Measurements from ENCODE around the gene S100B.

S100B gene

GRCh38 chr21:46626975-46627501 lies 22.2 kb upstream of the S100B start:
- DNase-seq = no peak

DNA sequence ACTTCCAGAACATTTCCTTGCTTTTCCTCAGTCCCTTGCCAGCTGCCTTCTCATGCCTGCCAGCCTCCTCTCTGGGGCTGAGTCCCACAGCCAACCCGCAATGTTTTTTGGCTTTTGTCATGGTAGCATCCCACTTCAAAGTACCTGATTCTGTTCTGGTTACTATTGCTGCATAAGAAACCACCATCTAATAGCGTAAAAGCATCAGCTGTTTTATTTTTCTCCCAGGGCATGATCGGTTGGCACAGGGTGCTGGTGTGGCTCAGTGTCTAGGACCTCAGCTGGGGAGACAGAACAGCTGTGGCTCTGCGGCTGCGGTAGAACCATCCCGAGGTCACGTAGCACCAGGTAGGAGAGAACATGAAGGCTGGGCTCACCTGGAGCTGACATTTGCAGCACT lies 21.7 kb upstream of the S100B start:
- no peak for DNase-seq

- no peak for DNase-seq
Observed at GRCh38 chr21:46625759-46626158, 20.9 kb upstream of the S100B start.

- DNase-seq = no peak
Observed at GRCh38 chr21:46624050-46624449, 19.2 kb upstream of the S100B start.

DNA sequence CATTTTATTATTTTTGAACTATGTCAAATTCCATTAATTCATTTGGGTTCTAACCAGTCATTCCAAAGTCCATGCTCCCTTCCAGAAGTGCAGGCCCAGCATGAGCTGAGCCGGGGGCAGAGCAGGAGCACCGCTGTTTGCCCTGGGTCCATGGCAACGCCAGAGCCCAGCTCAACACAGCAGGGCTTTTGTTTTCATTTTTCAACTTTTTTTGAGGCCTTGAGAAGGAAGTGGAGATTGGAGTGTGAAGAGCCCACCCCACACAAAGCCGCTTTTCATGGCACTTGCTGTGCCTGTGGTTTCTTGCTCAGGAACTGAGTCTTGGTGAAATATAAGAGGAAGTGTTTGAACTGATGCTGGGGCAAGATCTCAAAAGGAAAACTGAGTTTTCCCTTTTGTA lies 17.3 kb upstream of the S100B start:
- DNase-seq = peak; percentile 84

- DNase-seq = no peak
Observed at GRCh38 chr21:46621457-46622182, 16.7 kb upstream of the S100B start.

- DNase-seq = no peak
Observed at GRCh38 chr21:46620846-46621245, 16.0 kb upstream of the S100B start.

GRCh38 chr21:46619846-46620245 lies 15.0 kb upstream of the S100B start:
- DNase-seq = no peak

- DNase-seq = no peak
Observed at GRCh38 chr21:46618738-46619379, 14.0 kb upstream of the S100B start.

GRCh38 chr21:46617267-46618051 lies 12.6 kb upstream of the S100B start:
- DNase-seq = no peak

- no peak for DNase-seq
Observed at GRCh38 chr21:46616656-46617055, 11.8 kb upstream of the S100B start.

DNA sequence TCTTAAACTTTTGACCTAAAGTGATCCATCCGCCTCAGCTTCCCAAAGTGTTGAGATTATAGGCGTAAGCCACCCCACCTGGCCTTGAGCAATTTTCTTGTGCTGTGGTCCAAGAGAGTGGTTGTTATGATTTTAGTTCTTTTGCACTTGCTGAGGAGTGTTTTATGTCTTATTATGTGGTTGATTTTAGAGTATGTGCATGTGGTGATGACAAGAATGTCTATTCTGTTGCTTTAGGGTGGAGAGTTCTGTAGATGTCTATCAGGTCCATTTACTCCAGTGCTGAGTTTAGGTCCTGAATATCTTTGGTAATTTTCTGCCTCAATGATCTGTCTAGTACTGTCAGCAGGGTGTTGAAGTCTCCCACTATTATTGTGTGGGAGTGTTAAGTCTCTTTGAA lies 11.2 kb upstream of the S100B start:
- no peak for DNase-seq

- DNase-seq = no peak
Observed at GRCh38 chr21:46613391-46613790, 8.5 kb upstream of the S100B start.

GRCh38 chr21:46610018-46610701 lies 5.3 kb upstream of the S100B start:
- DNase-seq = no peak

GRCh38 chr21:46608672-46609111 lies 3.8 kb upstream of the S100B start:
- DNase-seq = no peak

DNA sequence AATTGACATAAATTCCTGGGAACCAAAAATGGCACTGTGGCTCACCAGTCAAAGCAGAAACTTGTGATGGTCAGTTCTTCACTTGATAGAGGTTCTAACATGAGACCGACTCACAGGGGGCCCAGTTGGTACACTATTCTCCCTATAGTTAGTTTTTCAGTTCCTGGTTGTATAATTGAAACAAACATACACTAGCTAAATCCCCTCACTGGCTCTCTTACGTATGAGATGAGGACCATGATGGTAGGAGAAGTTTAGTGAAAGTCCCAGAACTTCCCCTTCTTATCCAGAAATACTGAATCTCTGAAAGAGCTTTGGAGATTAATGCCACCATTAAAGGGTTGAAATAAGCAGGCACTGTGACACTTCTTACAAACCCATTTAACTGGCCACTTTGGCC lies 2.8 kb upstream of the S100B start:
- no peak for DNase-seq

DNA sequence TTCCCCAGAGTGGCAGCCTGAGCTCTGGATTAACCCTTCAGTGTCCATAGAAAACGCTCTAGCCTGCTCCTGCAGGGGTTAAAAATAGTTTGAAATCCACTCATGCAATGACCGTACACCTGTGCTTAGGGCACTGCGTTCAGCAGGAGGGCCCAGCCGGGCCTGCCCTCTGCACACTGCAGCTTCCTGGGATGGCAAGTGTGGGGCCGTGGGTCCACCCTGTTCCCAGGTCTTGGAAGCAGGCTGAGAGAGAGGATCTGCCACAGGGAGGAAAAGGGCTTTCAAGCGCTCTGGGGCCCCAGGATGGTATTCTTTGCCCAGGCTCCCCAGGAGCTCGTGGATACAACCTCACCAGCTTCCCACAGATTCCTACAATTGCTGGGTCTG lies 1.5 kb upstream of the S100B start:
- no peak for DNase-seq

DNA sequence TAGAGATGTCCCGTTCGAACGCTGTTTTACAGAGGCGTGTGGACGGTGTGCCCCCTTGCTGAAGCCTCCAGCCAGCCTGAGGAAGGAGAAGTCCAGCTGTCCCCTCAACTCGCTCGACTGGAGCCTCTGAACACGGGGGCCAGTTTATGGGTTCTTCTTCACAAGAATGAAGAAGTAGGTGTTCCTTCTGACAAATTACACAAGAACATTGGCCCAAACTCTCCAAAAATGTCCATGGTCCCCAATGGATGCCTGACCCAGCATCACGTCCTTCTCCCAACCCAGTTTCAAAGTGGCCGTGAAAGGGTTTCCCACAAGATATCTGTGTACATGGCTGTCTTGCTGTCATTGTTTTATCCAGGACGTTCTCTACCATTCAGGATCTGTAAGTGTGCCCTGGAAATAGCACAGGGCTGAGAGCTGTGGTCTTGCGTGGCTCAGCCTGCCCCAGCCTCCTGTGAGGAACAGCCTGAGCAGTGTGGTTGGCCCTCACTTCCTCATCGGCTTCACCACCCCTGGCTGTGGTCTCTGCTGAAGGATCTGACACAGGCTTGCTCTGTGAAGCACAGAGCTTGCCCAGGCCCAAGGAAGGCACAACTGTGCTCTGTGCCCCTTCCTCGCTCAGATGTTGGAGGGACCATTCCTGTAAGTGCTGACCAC lies 1.0 kb upstream of the S100B start:
- DNase-seq = peak; percentile 78

DNA sequence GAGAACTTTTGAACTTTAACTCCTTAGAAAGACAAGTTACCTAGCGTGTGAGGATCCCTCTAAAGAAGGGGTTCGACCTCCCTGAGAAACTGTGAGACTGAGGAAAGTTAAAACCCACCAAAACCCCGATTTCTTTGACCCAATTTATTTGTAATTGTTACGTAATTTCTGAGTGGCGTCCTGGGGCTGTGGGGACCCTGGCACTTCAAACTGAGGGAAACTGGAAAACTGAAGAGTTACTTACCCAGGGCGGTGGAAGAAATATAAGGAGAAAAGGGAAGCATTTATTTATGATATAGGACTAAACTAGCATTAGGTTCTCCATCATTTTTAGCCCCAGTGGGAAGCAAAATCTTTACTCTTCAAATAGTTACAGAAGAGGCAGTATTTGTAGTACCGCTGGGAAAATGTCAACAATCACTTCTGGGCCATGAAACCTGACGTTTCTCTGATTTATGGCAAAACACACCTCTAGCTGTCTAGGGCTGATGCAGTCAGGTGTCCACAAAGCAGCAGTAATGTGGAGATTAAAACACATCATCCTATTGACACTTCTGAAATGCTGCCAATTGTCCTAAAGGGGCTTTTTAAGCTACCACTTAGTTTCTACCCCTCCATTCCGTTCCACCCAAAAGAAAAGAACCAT lies 430 bp downstream of the S100B start:
- no peak for DNase-seq

GRCh38 chr21:46603228-46603627 lies 1.7 kb downstream of the S100B start:
- DNase-seq = no peak

- DNase-seq = no peak
Observed at GRCh38 chr21:46600978-46601377, 3.9 kb downstream of the S100B start.

- DNase-seq = no peak
Observed at GRCh38 chr21:46600305-46600704, 4.6 kb downstream of the S100B start.

Measured in SIG-M5 (cell line).